Body of pancreas (tissue), 4 donors: ENCODE measurements around the gene DAZAP1. TPM values are rescaled to one million over a fixed set of nuclear protein-coding genes. Genes with fewer than 3 reads are reported as not detected.

Experiments used
- ATAC-seq: fragments of 150-250 bp; one replicate; pipeline ENCODE4 v1.9.1; 2016
- DNase-seq, 4 donors: peaks; one replicate each; pipeline ENCODE4 v3.0.0-alpha.2; 2019
- H3K27ac ChIP-seq, 4 donors: fragments of 200-600 bp; sonication (generic); 1 replicate in 3 of 4; 2 replicates in 1 of 4; pipeline versions ENCODE4 v1.5.1 to v1.6.1; 2016 to 2019; ENCODE audit warnings: mild to moderate bottlenecking in 1 of 4, mixed read lengths in 1 of 4, moderate library complexity in 1 of 4
- H3K27me3 ChIP-seq, 2 donors: fragments of 200-600 bp; sonication (generic); one replicate each; pipeline ENCODE4 v1.6.0; 2016; ENCODE audit warnings: mild to moderate bottlenecking in 1 of 2
- H3K36me3 ChIP-seq, 2 donors: fragments of 200-600 bp; sonication (generic); replicated peaks in 1 of 2; 2 replicates each; pipeline ENCODE4 v1.5.1; 2016; ENCODE audit warnings: low read depth in 2 of 2; ENCODE audit not compliant: insufficient read depth in 1 of 2
- H3K4me1 ChIP-seq: fragments of 200-600 bp; sonication (generic); one replicate; pipeline ENCODE4 v1.6.0; 2016
- H3K4me3 ChIP-seq, 2 donors: fragments of 200-600 bp; sonication (generic); 1 replicate in 1 of 2; 2 replicates in 1 of 2; pipeline ENCODE4 v1.5.1; 2016 to 2019
- H3K9me3 ChIP-seq, 3 donors: fragments of 200-600 bp; sonication (generic); 1 replicate in 2 of 3; 2 replicates in 1 of 3; pipeline ENCODE4 v1.5.1; 2016
- POLR2A ChIP-seq, 3 donors: fragments of 450-650 bp; IDR thresholded peaks; one replicate each; pipeline ENCODE4 v1.6.1; 2016; ENCODE audit warnings: antibody characterized with exemption in 3 of 3, mild to moderate bottlenecking in 2 of 3
- WGBS, 2 donors: methylation state at CpG; one replicate each; pipeline ENCODE4 v1.1.5; 2017; 5-methylcytosine and 5-hydroxymethylcytosine counted together
- intact Hi-C: fragments of 100-400 bp; cut with DNase I; formaldehyde crosslinking; loops from one replicate; pipeline ENCODE4 v1.15.1; 2023
- total RNA-seq, 2 donors: library from RNA; depleted of rRNA; stranded (reverse); fragments of >200 nt; gene quantifications; one replicate each; pipeline ENCODE4 v1.1.0, GENCODE V29; 2016
- TF ChIP-seq, protein P1 (sequence below), 7 experiments: fragments of 450-650 bp in 4 of 7; fragments of 200-600 bp in 3 of 7; sonication (generic) in 3 of 7; IDR thresholded peaks; one replicate each; pipeline ENCODE4 v1.5.1; 2016 to 2019; ENCODE audit warnings: antibody characterized with exemption in 7 of 7

DAZAP1 gene
- total RNA-seq, 2 donors from 2014 or later, result 25.4 to 63.3 TPM

DNA sequence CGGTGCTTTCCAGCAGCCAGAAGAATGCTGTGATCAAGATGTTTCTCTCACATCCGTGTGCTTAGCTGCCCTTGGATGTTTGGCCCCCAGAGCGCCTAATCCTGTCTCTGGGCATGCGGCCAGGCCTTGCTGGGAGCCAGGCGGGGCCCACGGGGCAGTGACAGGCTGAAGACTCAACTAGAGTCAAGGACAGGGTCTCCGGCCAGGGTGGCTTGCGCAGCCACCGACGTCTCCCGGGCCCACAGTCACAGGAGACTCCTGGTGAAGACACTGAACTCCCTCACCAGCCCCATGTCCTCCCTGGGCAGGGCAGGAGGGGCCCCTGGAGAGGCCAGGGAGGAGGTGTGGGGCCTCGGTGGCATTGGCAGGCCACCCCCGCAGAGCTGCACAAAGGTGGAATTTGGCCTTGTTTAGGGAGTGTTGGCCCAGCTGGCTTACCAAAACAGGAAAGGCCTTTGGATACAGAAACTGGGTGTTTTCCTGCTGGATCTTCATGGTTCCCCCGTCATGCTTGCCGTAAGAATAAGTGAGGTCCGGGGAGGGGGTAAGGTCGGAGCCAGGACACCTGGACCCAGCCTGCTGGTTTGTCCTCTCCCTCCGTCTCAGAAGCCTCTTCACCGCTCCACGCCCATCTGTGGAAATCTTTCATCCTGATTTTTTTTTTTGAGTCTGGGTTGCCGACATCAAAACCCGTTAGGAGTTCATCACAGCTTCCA is 33.7 kb upstream of the DAZAP1 start:
- Histone ChIP-seq H3K27me3 (no peaks in the 10 kb centered on the region), H3K27ac (peak overlapping the region; percentile 64 to 86 (median 80)), H3K4me1 (peaks cover 23% of the 10 kb centered on the region), H3K36me3 (peaks cover 0 to 8% of the 10 kb centered on the region in 2 donors), H3K4me3 (no peak overlapping the region), H3K9me3 (no peaks in the 10 kb centered on the region)
- 42 to 61% methylated on average over 11 to 22 of the region's 22 CpGs for WGBS, 2 donors
- peak; percentile 68 to 84 (median 78) for DNase-seq
- peak in 1 of 3 donors; percentile 7 for TF ChIP-seq POLR2A (IDR thresholded peaks at IDR 0.05)
- TF ChIP-seq, protein P1, sequence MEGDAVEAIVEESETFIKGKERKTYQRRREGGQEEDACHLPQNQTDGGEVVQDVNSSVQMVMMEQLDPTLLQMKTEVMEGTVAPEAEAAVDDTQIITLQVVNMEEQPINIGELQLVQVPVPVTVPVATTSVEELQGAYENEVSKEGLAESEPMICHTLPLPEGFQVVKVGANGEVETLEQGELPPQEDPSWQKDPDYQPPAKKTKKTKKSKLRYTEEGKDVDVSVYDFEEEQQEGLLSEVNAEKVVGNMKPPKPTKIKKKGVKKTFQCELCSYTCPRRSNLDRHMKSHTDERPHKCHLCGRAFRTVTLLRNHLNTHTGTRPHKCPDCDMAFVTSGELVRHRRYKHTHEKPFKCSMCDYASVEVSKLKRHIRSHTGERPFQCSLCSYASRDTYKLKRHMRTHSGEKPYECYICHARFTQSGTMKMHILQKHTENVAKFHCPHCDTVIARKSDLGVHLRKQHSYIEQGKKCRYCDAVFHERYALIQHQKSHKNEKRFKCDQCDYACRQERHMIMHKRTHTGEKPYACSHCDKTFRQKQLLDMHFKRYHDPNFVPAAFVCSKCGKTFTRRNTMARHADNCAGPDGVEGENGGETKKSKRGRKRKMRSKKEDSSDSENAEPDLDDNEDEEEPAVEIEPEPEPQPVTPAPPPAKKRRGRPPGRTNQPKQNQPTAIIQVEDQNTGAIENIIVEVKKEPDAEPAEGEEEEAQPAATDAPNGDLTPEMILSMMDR (IDR thresholded peaks at IDR 0.05), result no peak
- ATAC-seq, result peak; percentile 66
- intact Hi-C loops, result no loop called here

DNA sequence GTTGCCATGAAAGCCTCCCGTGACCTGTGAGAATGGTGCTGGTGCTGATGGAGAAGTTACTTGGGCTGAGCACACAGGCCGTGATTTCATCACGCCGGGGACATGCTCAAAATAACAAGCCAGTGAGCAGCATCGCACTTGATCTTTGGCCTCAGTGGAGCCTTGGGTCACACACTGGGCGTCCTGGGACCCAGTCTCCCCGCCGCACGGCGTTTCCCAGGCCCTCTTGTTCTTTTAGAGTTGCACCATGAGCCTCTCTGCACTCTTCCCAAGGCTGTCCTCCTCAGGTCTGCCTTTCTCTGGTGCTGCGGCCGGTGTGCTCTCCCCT is 33.2 kb upstream of the DAZAP1 start:
- TF ChIP-seq, protein P1 (IDR thresholded peaks at IDR 0.05), result no peak
- no peak for TF ChIP-seq POLR2A (IDR thresholded peaks at IDR 0.05)
- peaks cover 0 to 8% of the 10 kb centered on the region in 2 donors for H3K36me3 ChIP-seq
- H3K9me3 ChIP-seq, result no peaks in the 10 kb centered on the region
- intact Hi-C loops, result no loop called here
- H3K4me3 ChIP-seq, result no peak overlapping the region
- 85 to 89% methylated on average over 11 to 12 of the region's 12 CpGs for WGBS, 2 donors
- DNase-seq (no peak), ATAC-seq (no peak)
- H3K4me1 ChIP-seq, result peaks cover 23% of the 10 kb centered on the region
- H3K27ac ChIP-seq, result peak overlapping the region; percentile 64 to 86 (median 80)
- H3K27me3 ChIP-seq, result no peaks in the 10 kb centered on the region

DNA sequence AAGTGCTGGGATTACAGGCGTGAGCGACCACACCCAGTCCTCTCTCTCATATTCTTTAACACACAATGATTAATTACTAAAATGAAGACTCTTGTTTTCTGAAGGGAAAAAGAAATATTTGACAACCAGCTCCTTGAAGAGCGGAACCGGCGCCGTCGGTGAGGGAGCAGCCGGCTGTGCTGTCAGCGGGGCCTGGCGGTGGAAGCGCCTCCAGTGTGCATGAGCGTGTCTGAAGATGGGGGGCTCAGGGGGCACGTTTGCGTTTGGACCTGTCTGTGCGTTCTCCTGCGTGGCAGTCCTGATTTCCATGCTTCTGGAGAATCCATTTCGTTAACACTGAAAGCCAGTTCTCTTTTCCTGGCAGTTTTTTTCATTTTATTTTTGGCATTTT is 31.0 kb upstream of the DAZAP1 start:
- WGBS, 2 donors, result 94% methylated on average over 17 of the region's 17 CpGs
- no peaks in the 10 kb centered on the region for H3K9me3 ChIP-seq
- DNase-seq (no peak), ATAC-seq (no peak)
- intact Hi-C loops, result no loop called here
- peaks cover 23% of the 10 kb centered on the region for H3K4me1 ChIP-seq
- TF ChIP-seq, protein P1 (IDR thresholded peaks at IDR 0.05), result no peak
- TF ChIP-seq POLR2A (IDR thresholded peaks at IDR 0.05), result no peak
- H3K4me3 ChIP-seq, result no peak overlapping the region
- no peak overlapping the region for H3K27ac ChIP-seq
- H3K36me3 ChIP-seq, result no peaks in the 10 kb centered on the region
- H3K27me3 ChIP-seq, result no peaks in the 10 kb centered on the region

DNA sequence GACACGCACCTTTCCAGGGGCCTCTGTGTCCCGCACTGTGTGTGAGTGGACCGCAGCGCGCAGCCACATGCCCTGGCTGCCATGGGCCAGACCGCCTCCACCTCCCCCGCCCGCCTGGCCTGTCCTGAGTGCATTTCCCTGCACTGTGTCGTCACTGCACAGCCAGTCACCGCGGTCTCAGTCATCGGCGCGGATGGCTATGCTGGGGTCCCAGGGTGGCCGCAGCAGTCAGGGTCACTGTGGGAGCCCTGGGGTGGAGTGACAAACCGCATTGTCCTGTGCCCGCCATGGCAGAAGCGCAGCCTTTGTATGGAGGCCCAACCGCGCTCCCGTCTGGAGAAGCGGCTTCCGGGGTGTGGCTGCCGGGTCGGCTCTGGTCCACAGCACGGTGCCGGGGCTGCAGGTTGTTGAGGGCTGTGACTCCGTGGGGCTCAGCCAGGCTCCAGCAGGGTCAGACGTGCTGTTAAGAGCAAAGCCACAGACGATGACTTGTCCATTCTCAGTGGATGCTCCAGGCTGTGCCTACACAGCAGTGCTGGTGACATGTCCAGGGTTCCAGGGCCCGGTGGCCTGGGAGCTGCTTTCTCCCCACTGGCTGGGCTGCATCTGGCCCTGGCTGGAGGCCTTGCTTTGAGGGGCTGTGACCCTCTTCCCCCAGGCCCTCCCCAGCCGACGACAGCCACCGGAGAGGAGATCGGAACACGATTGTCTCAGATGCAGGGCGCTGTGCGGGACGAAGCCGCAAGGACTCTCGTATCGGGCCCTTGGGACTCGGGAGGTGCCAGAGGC is 30.0 kb upstream of the DAZAP1 start:
- intact Hi-C loops, result no loop called here
- ATAC-seq (no peak), DNase-seq (no peak)
- WGBS, 2 donors, result 93 to 94% methylated on average over 23 to 42 of the region's 43 CpGs
- H3K9me3 ChIP-seq, result no peaks in the 10 kb centered on the region
- no peak overlapping the region for H3K27ac ChIP-seq
- H3K27me3 ChIP-seq, result no peaks in the 10 kb centered on the region
- TF ChIP-seq, protein P1 (IDR thresholded peaks at IDR 0.05), result no peak
- TF ChIP-seq POLR2A (IDR thresholded peaks at IDR 0.05), result no peak
- no peaks in the 10 kb centered on the region for H3K36me3 ChIP-seq
- peaks cover 23% of the 10 kb centered on the region for H3K4me1 ChIP-seq
- H3K4me3 ChIP-seq, result no peak overlapping the region
